GM21515 (cell line): Measurements from ENCODE around the gene C11orf97.
"Not testable (repeated sequence)": the region's sequence is repeated elsewhere in the genome, so short reads cannot be mapped to it uniquely, and the experiment has no call there.

Source experiments
- ATAC-seq: cut with Tn5 transposase; IDR thresholded peaks from one replicate; pipeline ENCODE4 v1.9.1; 2021; ENCODE audit not compliant: unreplicated experiment

Gene C11orf97

DNA sequence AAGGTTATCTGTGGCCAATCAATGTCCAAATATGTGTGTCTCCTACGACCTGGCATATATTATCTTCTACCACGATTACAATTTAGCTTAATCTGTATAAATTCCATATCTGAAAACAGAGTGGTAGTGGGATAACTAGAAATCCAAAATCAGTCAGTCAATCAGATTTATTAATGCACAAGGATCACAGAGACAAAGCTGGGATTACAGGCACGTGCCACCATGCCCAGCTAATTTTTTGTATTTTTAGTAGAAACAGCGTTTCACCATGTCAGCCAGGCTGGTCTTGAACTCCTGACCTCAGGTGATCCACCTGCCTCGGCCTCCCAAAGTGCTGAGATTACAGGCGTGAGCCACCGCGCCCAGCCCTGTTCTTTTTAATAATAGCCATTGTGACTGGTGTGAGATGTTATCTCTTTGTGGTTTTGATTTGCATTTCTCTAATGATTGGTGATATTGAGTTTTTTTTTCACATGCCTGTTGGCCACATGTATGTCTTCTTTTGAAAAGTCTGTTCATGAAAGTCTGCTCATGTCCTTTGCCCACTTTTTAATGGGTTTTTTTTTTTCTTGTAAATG, 43.6 kb downstream of the C11orf97 start:
- ATAC-seq, result not testable (repeated sequence)

DNA sequence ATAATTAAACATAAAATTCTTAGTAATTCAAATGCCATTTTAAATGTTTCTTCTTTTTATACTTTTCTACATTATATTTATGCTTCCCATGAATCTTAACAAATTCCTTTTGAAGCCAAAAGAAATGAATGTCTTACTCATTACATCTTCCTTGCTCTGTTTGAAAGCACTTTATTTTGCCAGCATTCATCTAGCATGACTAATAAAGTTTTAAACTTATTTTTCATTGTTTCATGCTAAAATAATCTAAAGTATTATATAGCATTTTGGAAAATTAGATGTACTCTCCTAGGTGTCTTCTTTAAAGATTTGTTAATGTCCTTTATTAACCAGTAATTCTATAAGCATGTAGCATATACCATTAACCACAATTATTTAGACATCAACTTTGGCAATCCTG, 45.2 kb downstream of the C11orf97 start:
- ATAC-seq, result no peak

DNA sequence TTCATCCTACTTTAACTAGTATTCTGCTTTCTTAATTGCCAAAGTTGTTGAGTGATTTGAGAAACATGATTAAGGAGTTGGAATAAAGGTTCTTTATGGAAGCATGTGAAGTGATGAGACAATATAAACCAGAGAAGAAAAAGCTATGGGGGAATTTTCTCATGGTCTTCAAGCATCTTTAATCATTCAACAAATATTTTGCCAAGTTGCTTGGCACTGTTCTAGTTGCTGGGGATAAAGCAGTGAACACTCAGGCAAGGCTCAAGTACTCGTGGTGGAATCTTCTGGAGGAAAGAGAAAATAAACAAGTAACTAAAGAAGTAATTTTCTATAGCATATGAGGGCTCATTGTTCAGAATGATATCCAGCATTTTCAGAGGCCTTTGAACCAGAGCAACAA, 45.7 kb downstream of the C11orf97 start:
- no peak for ATAC-seq

DNA sequence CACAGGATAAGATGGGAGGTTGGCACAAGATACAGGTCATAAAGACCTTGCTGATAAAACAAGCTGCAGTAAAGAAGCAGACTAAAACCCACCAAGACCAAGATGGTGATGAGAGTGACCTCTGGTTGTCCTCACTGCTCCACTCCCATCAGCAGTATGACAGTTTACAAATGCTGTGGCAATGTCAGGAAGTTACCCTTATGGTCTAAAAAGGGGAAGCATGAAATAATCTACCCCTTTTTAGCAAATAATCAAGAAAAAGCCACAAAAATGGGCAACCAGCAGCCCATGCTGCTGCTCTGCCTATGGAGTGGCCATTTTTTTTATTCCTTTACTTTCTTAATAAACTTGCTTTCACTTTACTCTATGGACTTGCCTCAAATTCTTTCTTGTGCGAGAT, 46.2 kb downstream of the C11orf97 start:
- no peak for ATAC-seq

DNA sequence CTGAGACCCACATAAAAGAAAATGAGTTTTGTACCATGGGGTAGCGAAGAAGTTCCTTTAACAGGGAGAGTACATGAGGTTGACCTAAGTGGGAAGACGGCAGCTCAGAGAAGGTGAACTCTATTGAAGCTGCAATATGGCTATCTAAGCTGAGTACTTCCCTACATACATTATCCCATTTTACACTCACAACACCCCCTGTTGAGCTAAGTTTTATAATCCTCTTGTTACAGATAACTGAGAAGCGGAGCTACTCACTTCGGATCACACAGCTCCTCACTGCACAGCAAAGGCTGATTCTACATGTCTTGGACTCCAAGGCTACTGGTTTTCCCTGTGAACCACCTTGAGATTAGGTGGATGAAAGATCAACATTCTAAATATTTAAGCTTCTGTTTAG, 46.7 kb downstream of the C11orf97 start:
- no peak for ATAC-seq

DNA sequence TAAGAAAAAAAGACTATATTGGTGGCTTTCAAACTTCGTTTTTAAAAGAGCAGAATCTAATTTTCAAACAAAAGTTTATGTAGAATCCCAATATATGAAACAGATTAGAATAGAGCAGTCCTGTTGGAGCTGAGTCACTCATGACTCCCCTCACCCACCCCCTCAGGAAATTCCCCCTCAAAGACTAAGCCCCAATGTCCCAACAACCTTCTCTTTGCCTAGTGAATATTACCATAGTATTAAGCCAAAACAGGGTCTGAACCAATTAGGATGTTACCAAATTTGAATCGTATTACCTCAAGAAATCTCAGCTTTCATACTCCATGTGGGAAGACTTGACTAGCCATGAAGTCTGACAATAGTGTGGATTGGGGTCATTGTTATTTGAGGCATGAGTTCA, 47.1 kb downstream of the C11orf97 start:
- ATAC-seq, result no peak

DNA sequence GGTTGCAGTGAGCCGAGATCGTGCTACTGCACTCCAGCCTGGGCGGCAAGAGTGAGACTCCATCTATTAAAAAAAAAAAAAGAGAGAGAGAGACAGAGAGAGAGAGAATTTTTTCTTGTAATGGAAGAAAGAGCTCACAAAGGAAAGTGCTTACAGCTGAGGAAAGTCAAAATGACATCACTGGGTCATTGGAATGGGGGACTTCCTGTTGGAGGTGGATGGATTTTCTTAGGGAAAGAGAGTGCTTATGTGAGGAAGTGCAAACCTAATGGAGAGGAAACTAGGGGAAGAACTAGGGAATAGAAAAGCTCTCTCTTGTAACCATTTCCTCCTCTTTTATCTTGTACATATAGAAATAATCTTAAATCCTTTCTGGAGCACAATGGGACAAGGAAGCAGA, 48.6 kb downstream of the C11orf97 start:
- no peak for ATAC-seq

DNA sequence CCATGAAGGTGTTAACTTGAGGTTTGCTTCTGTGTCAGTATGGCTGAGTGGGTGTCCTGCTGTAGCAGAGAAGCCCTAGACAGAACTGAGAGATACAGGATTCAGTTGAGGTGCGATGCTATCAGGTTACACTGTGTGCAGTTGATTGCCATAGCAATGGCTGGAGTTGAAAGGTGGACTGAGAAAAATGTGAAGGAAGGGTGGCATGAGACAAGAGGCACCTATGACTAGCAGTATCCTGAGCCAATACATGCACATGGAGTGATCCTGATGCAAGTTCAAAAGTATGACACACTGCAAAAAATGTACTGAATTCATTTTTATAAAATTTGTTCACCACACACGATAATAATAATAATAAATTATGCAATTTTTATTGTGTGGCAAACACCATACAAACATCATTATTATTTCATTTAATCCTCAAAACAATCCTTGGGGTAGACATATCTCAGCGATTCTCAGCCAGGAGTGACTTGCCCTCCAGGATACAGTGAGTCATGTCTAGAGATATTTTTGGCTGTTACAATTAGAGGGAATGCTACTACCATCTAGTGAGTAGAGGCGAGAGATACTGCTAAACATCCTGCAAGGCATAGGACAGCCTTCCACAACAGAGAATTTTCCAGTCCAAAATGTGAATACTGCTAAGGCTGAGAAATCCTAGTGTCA, 51.1 kb downstream of the C11orf97 start:
- no peak for ATAC-seq

DNA sequence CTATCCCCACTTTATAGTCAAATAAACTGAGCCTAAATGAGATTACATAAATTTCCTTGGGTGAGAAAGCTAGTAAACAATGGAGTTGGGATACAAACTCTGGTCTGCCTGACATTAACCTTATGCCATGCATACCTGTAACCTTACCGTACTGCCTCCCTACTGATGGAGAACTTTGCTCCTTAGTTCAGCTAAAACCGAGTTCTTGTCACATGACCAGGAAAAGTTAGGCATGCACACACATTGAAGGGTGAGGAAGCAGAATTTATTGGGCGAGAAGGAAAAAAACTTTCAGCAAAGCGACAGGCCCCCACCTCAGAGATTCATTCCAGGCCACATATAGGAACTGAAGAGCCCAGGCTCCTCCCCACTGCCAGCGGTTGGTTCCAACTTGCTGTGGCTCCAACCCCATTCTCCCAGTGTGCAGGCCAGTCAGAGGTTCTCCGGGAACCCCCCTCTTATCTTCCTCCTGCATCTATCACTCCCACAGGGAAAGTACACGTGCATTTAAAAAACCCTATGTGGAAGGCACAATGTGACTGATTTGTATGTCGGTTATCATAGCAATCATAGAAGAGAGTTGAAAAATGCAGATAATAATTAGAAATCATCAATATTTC, 51.7 kb downstream of the C11orf97 start:
- ATAC-seq, result no peak

DNA sequence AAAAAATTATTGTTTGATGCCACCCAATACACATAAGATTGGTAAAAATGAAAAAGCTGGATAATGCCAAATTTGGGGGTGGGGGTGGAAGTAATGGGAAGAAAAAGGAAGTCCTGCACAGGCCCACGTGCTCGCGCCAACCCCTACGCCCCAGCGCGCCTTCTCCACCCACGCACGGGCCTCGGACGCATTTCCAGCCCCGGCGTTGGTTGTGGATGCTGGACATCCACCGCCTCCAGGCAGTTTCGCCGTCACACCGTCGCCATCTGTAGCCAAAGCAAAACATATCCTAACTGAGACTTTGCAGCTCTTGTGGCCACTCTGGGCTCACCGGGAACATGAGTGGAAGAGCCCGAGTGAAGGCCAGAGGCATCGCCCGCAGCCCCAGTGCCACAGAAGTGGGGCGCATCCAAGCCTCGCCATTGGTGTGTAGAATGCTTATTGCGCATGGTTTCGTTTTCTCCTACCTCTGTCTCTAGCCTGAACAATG, 55.0 kb downstream of the C11orf97 start, which contains the start of gene PIWIL4:
Gene PIWIL4, plus strand, starts transcription at position 188 of the 490 bp plus-strand sequence. Its CDS starts 151 bp downstream, at position 339.
- ATAC-seq, result no peak

DNA sequence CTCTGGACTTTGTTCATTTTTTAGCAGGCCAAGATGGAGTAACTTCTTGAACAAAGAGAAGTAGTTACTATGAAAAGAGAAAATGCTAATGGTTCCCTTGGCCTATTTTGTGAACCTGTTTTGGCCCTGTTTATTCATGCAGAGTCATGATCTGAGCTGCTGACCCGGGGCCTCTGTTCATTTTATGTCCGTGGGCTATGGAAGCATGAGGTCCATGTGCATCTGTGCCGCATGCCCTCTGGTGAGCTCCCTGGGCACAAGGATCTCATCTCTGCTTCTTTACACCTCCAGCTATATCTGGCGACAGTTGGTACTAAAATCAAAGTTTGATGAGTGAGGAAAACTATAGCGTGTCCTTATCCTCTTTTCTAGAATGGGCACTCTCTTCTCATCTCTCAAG, 55.9 kb downstream of the C11orf97 start:
- no peak for ATAC-seq

DNA sequence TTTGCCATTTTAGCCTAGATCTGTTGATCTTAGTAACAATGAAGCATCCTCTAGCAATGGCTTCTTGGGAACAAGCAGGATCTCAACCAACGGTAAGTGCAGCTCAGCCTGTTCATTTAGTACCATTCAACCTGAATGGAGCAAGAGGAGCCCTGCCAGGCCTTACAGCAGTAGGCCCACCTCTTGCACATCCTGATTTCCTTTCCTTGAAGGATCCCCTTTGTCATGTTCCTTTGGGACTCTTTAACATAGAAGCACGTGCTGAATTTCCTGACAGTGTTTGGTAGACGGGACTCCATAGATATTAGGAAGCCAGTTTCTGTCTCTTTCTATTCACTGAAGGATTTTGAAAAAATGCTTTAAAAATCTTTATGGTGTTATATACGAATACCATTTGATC, 56.5 kb downstream of the C11orf97 start:
- no peak for ATAC-seq

DNA sequence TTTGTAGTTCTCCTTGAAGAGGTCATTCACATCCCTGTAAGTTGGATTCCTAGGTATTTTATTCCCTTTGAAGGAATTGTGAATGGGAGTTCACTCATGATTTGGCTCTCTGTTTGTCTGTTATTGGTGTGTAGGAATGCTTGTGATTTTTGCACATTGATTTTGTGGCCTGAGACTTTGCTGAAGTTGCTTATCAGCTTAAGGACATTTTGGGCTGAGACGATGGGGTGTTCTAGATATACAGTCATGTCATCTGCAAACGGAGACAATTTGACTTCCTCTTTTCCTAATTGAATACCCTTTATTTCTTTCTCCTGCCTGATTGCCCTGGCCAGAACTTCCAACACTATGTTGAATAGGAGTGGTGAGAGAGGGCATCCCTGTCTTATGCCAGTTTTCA, 60.7 kb downstream of the C11orf97 start:
- not testable (repeated sequence) for ATAC-seq

DNA sequence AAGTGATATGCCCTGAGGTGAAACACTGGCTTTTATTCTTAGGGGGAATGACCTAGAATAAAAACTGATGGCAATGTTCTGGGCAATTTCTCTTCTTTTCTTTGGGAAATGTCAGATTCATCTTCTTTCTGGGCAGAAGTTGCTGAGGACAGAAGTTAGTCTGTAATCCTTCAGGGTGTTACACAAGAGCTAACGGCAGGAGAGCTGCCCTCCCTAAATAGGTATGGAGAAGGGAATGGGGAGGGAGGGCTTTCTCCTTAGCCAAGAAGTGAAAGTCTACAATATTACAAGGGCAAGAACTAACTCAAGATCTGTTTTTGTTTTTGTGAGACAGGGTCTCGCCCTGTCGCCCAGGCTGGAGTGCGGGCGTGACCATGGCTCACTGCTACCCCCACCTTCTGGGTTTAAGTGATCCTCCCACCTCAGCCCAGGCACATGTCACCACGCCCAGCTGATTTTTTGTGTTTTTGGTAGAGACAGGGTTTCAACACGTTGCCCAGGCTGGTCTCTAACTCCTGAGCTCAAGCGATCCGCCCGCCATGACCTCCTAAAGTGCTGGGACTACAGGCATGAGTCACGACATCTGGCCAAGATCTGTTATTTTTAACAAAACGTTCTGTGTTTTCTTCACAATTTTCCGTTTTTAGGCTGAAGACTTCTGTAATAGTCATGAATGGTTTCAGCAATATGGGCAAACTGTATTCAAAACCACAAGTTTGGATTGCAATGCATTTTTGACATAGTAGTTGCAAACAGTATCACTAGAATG, 62.1 kb downstream of the C11orf97 start:
- no peak for ATAC-seq

DNA sequence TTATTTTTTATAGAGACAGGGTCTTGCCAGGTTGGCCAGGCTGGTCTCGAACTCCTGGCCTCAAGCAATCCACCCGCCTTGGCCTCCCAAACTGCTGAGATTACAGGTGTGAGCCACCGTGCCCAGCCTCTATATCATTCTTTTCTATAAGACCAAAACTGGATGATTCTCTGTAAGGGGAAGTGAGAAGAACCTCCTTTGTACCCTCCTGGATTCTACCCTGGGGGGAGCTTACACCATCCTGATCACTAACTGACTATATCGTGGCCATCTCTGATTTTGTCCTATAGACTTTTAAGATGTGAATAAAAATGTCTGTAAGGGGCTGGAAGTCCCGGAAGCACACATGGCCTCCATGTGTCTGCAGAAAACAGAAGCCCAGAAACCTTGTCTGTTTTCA, 64.0 kb downstream of the C11orf97 start:
- ATAC-seq, result no peak

DNA sequence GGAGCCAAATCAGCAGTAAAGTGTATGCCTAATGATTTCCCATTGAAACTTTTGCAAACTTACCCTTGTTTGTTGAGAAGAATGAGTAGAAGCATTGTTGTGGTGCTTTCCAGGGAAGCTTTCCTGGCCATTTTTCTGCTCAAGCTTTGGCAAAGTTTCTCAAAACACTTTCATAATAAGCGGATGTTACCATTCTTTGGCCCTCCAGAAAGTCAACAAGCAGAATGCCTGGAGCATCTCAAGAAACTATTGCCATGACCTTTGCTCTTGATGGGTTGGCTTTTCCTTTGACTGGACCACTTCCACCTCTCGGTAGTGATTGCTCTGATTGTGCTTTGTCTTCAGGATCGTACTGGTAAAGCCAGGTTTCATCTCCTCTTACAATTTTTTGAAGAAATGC, 65.6 kb downstream of the C11orf97 start:
- ATAC-seq, result no peak
